ENCODE data around the gene SYNE4.
"Not testable (repeated sequence)": the region's sequence is repeated elsewhere in the genome, so short reads cannot be mapped to it uniquely, and the experiment has no call there.

SYNE4 gene

DNA sequence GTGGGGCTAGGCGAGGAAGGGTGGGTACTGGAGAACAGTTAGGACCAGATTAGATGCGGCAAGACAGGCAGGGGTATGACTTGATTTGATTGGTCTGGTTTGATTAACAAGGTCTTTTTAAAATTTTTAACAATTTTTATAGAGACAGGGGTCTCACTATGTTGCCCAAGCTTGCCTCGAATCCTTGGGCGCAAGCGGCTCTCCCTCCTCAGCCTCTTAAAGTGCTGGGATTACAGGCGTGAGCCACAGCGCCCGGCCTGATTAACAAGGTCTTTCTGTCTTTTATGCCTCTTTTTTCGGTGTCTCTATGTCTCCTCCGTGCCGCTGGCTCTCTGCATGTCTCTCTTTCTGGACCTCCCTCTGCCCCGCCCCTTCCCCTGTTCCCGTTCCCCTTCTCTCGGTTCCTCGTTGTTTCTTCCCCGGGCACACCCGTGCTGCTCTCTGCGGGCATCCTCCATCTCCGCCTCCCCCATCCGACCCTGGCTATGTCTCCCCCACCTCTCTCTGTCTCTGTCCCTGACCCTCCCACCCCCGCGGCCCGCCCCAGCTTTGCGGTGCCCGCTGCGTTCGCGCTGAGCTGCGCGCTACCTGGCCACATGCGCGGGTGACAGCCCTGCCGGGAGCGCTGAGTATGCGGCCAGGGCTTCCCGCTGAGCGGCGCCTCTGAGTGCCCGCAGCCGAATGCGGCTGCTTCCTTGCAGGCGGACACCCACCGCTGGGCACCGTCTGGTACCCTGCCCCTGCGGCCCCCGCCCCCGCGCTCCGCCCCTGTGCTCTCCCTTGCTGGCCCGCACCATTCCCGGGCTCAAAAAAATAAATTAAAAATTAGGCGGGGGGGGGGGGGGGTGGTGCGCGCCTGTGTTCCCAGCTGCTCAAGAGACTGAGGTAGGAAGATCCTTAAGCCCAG lies 21.7 kb downstream of the SYNE4 start:
- TF ChIP-seq, protein P1, sequence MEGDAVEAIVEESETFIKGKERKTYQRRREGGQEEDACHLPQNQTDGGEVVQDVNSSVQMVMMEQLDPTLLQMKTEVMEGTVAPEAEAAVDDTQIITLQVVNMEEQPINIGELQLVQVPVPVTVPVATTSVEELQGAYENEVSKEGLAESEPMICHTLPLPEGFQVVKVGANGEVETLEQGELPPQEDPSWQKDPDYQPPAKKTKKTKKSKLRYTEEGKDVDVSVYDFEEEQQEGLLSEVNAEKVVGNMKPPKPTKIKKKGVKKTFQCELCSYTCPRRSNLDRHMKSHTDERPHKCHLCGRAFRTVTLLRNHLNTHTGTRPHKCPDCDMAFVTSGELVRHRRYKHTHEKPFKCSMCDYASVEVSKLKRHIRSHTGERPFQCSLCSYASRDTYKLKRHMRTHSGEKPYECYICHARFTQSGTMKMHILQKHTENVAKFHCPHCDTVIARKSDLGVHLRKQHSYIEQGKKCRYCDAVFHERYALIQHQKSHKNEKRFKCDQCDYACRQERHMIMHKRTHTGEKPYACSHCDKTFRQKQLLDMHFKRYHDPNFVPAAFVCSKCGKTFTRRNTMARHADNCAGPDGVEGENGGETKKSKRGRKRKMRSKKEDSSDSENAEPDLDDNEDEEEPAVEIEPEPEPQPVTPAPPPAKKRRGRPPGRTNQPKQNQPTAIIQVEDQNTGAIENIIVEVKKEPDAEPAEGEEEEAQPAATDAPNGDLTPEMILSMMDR (IDR thresholded peaks at IDR 0.05; ENCODE audit: extremely low read depth, missing control alignments), result no peak
- DNase-seq (ENCODE audit: low spot score), result no peak

DNA sequence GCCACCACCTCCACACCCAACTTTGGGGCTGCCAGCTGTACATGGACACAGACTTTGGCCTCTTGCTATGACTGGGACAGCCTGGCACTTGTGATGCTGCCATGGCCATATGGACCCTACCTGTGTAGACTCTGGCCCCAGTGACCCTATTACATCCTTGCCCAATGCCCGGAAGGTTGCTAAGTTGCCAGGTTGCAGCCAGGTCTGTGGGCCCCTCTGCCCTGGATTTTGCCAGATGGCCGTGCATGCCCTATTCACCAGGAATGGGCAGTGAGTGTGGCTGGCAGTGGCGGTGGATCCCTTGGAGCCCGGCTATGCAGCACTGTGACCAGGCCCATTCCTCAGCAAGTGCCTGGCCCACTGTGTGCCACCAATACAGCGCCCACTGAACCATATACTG lies 22.5 kb downstream of the SYNE4 start:
- TF ChIP-seq, protein P1 (IDR thresholded peaks at IDR 0.05; ENCODE audit: extremely low read depth, missing control alignments), result no peak
- no peak for DNase-seq (ENCODE audit: low spot score)

DNA sequence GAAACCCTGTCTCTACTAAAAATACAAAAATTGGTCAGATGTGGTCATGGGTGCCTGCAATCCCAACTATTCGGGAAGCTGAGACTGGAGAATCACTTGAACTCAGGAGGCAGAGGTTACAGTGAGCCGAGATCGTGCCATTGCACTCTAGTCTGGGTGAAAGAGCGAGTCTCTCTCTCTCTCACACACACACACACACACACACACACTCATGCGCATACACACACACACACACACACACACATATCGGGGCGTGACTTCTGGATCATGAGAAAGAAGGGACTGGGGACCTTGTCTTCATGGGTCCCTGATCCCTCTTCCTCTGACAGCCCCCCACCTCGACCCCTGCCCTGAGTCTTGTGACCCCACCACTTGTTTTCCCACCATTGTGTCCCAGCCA lies 25.4 kb downstream of the SYNE4 start:
- TF ChIP-seq, protein P1 (IDR thresholded peaks at IDR 0.05; ENCODE audit: extremely low read depth, missing control alignments), result no peak
- DNase-seq (ENCODE audit: low spot score), result no peak

DNA sequence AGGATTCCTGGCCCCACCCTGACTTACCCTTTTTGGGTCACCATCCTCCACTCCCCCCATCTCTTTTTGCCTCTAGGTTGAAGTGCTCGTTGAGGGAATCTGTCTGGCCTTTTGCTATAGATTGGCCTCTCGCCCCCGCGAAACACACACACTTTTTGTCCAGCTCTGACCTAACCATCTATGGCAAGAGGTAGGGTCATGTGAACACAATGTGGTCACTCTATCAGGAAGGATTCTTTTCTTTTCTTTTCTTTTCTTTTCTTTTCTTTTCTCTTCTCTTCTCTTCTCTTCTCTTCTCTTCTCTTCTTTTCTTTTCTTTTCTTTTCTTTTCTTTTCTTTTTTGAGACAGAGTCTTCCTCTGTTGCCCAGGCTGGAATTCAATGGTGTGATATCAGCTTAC lies 27.6 kb downstream of the SYNE4 start:
- DNase-seq (ENCODE audit: low spot score), result not testable (repeated sequence)

DNA sequence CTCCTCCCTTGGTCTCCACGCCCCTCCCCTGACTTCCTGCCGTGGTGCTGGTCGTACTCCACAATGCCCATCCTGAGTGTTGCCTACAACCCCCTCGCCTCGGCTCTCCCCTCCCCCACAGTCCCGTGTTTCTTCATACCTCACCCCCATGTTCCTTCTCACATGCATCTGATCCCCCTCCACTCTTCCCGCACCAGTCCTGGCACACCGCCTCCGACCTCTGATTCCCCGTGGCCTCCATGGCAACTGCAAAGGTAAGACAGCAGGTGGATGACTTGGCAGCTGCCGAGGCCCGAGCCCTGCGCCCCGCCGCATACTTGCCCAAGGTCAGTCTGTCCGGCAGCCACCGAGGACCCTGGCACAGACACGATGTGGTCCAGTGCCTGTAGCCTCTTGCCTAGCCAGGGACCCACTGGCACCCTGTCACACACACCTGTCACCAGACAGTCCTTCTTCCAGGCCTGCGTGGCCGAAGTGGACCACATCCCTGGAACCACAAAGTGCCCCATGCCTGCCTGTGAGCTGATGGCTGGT lies 29.7 kb downstream of the SYNE4 start:
- TF ChIP-seq, protein P1 (IDR thresholded peaks at IDR 0.05; ENCODE audit: extremely low read depth, missing control alignments), result no peak
- DNase-seq (ENCODE audit: low spot score), result no peak

DNA sequence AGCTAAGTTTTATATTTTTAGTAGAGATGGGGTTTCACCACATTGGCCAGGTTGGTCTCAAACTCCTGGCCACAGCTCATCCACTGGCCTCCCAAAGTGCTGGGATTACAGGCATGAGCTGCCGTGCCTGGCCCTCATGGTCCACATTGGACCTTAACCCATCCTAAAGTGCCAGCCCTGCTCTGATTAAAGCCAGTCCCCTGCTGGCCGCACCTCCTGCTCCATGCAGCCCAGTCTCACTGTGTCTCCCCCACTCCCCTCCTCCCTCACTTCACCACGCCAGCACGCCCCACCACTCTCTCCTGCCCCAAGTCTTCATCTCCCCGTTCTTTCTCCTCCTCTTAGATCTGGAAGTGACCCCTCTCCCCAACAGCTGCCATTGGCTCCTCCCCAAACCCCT lies 30.3 kb downstream of the SYNE4 start:
- DNase-seq (ENCODE audit: low spot score), result no peak
- TF ChIP-seq, protein P1 (IDR thresholded peaks at IDR 0.05; ENCODE audit: extremely low read depth, missing control alignments), result no peak

DNA sequence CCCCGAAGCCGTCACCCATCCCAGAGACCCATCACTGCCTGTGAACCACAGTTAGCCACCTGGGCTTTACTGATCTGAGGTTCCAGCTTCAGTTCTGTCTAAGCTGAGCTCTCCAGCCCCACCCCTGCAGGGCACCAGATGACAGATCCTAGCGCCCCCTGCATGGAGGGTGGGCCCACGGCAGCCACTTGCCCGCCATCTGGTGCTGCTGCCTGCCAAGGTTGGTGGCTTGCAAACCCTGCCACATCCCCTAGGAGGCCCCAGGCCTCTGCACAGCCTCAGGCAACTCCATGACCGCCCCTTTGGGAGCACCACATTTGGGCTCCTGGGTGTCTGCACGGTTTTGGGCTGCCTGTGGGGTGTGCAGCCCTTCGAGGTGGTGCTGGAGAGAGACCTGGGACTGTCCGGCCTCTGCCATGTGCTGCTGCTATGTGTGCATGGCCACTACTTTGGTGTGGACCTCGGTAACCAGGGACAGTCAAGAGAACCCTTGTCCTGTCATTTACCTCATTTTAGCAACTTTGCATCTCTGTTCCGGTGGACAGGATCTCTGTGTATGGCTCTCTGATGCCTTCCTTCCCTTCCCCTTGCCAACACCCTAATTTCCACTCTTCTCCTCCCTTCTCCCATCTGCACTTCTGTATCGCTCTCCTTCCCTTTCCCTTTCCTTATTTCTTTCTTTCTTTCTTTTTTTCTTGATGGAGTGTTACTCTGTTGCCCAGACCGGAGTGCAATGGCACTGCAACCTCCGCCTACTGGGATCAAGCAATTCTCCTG lies 31.0 kb downstream of the SYNE4 start:
- DNase-seq (ENCODE audit: low spot score), result no peak
- TF ChIP-seq, protein P1 (IDR thresholded peaks at IDR 0.05; ENCODE audit: extremely low read depth, missing control alignments), result no peak

Data from GM20000 (cell line).